Endothelial cell of umbilical vein (primary cell): ENCODE results near the gene KIAA1217. TPM values are rescaled to one million over a fixed set of nuclear protein-coding genes. Genes with fewer than 3 reads are reported as not detected.

ENCODE experiments used
- BruUV-seq: library from RNA; stranded (reverse); fragments of 400-500 nt; replicated peaks from 2 replicates; lab custom pipeline; 2021; lab: Mats Ljungman, UMichigan
- CTCF ChIA-PET: fragments of 300-600, 350-600 bp; sonication (Branson Sonifier 250); formaldehyde crosslinking; loops from one replicate; lab custom pipeline; 2021; ENCODE audit warnings: antibody characterized with exemption, inconsistent platforms; lab: Charles Lee
- POLR2A ChIA-PET: fragments of 300-600, 350-600 bp; sonication (Branson Sonifier 250); formaldehyde crosslinking; loops from one replicate; lab custom pipeline; 2021; ENCODE audit warnings: antibody characterized with exemption, inconsistent platforms; lab: Charles Lee
- DNase-seq: peaks from one replicate; pipeline ENCODE4 v3.0.0-alpha.2; 2011; ENCODE audit warnings: low read depth, low spot score
- FAIRE-seq: peaks from 2 replicates; lab custom pipeline; 2011; peaks lifted over from hg19 to GRCh38; lab: Jason Lieb, UNC
- H2AFZ ChIP-seq: 2 replicates; pipeline ENCODE4 v1.6.0; 2012; ENCODE audit warnings: low read depth, low read length, control low read depth, inconsistent platforms
- H3K27ac ChIP-seq: 2 replicates; pipeline ENCODE4 v1.5.1; 2011; ENCODE audit warnings: low read depth, mild to moderate bottlenecking, control low read depth, low read length, moderate library complexity; ENCODE audit not compliant: insufficient read depth
- H3K27me3 ChIP-seq, 2 experiments: 2 replicates each; pipeline versions ENCODE4 v1.6.0 to v1.6.1; 2011; ENCODE audit warnings: low read length in 2 of 2, mixed read lengths in 1 of 2; ENCODE audit not compliant: control insufficient read depth in 2 of 2, insufficient read depth in 2 of 2
- H3K36me3 ChIP-seq, 2 experiments: 2 replicates in 1 of 2; 3 replicates in 1 of 2; pipeline ENCODE4 v1.5.1; 2011; ENCODE audit warnings: low read length in 2 of 2, mild to moderate bottlenecking in 1 of 2, moderate library complexity in 1 of 2; ENCODE audit not compliant: control insufficient read depth in 2 of 2, insufficient read depth in 2 of 2; ENCODE audit errors: extremely low read depth in 1 of 2
- H3K4me1 ChIP-seq: 3 replicates; pipeline ENCODE4 v1.5.1; 2011; ENCODE audit warnings: mild to moderate bottlenecking, low read length; ENCODE audit not compliant: control insufficient read depth, insufficient read depth; ENCODE audit errors: extremely low read depth
- H3K4me2 ChIP-seq: 2 replicates; pipeline ENCODE4 v1.6.1; 2011; ENCODE audit warnings: low read length, control low read depth, mixed read lengths; ENCODE audit not compliant: insufficient read depth
- H3K4me3 ChIP-seq, 3 experiments: fragments of 200-600 bp in 1 of 3; sonication (generic), shearing (Covaris generic) in 1 of 3; replicated peaks in 1 of 3; 2 replicates each; pipeline ENCODE4 v1.5.1; 2011 to 2016; ENCODE audit warnings: control low read depth in 3 of 3, low read length in 3 of 3, mild to moderate bottlenecking in 2 of 3, inconsistent platforms in 1 of 3, low read depth in 1 of 3, moderate library complexity in 1 of 3; ENCODE audit not compliant: insufficient read depth in 1 of 3
- H3K79me2 ChIP-seq: 2 replicates; pipeline ENCODE4 v1.6.0; 2012; ENCODE audit warnings: low read length, inconsistent platforms; ENCODE audit not compliant: control insufficient read depth, insufficient read depth
- H3K9ac ChIP-seq: replicated peaks from 2 replicates; pipeline ENCODE3; 2011; ENCODE audit warnings: low read length, control low read depth; ENCODE audit not compliant: insufficient read depth; ENCODE audit errors: extremely low read depth
- H3K9me1 ChIP-seq: replicated peaks from 3 replicates; pipeline ENCODE4 v1.6.0; 2011; ENCODE audit warnings: mild to moderate bottlenecking, low read length; ENCODE audit not compliant: control insufficient read depth, insufficient read depth; ENCODE audit errors: extremely low read depth
- H3K9me3 ChIP-seq: replicated peaks from 2 replicates; pipeline ENCODE4 v1.5.1; 2012; ENCODE audit warnings: low read length, inconsistent platforms; ENCODE audit not compliant: control insufficient read depth, insufficient read depth
- H4K20me1 ChIP-seq: replicated peaks from 2 replicates; pipeline ENCODE3; 2011; ENCODE audit warnings: mild to moderate bottlenecking, low read length; ENCODE audit not compliant: control insufficient read depth, insufficient read depth; ENCODE audit errors: extremely low read depth
- EZH2 ChIP-seq: IDR thresholded peaks from 2 replicates; pipeline ENCODE4 v1.6.1; 2012; ENCODE audit warnings: borderline replicate concordance, low read depth, mild to moderate bottlenecking, moderate library complexity, low read length, inconsistent platforms; ENCODE audit not compliant: severe bottlenecking
- GATA2 ChIP-seq: IDR thresholded peaks from 2 replicates; pipeline ENCODE4 v1.7.0; 2011; ENCODE audit warnings: low read depth, mild to moderate bottlenecking, moderate library complexity, mixed read lengths, low read length; ENCODE audit not compliant: insufficient read length, insufficient read depth
- POLR2A ChIP-seq: IDR thresholded peaks from 2 replicates; pipeline ENCODE4 v1.6.1; 2012; ENCODE audit warnings: low read depth, mild to moderate bottlenecking, control low read depth, low read length
- POLR2AphosphoS5 ChIP-seq: IDR thresholded peaks from 2 replicates; pipeline ENCODE4 v1.6.1; 2012; ENCODE audit warnings: low read depth, mild to moderate bottlenecking, control low read depth, low read length, moderate library complexity; ENCODE audit not compliant: insufficient read depth
- dilution Hi-C: fragments of 300-500 bp; cut with MboI; formaldehyde crosslinking; loops from one replicate; pipeline ENCODE4 v1.15.0; 2019; ENCODE audit warnings: low sequenced_read_pairs; ENCODE audit not compliant: extremely low pct_ligation_motif_present
- intact Hi-C: fragments of 100-400 bp; cut with micrococcal nuclease; formaldehyde crosslinking; loops from one replicate; pipeline ENCODE4 v1.10.0; 2022
- polyA plus RNA-seq, 4 experiments: library from polyadenylated mRNA; depleted of rRNA in 3 of 4; stranded (reverse) in 3 of 4; unstranded in 1 of 4; fragments of >200 nt; gene quantifications; 2 replicates each; pipeline versions ENCODE4 v1.2.1 to v1.2.3, GENCODE V29; 2011 to 2012; ENCODE audit warnings: missing spikeins in 1 of 4
- total RNA-seq: library from RNA; stranded (reverse); gene quantifications from 2 replicates; pipeline ENCODE4 v1.2.3, GENCODE V29; 2021
- TF ChIP-seq, protein P1 (sequence below): IDR thresholded peaks from 2 replicates; pipeline ENCODE4 v1.6.1; 2011; ENCODE audit not compliant: insufficient read depth, insufficient read length

The KIAA1217 gene
- total and polyA plus RNA-seq, 2 donors (not counting 3 experiments of a cell fraction or from before 2014, with no cell fraction given): 0.83 to 10.3 TPM

DNA sequence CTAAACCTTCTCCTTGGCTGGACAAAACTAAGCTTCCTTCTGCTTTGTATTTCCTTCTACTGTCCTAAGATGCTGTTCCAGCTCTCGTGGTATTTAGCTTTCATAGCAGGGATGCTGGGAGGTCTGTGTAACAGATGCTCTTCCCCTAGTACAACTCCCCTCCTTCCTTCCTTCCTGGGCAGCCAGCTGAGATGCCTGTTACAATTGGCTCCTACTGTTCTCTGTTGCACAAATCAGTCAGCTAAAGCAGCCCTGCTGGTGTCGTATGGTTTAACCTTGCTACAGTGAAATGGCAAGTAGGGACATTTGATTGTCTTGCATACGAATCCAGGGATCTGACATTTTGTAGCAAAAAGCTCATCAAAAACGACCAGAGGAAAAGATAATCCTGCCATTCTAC is 371.0 kb downstream of the KIAA1217 start:
- no peaks in the 10 kb centered on the region for H4K20me1 ChIP-seq
- H3K9me1 ChIP-seq: no peaks in the 10 kb centered on the region
- no TSS peak for BruUV-seq
- intact Hi-C loops: no loop called here
- peaks cover 0 to 6% of the 10 kb centered on the region in 2 experiments for H3K36me3 ChIP-seq
- no peak for FAIRE-seq
- CTCF ChIA-PET: no interaction called here
- DNase-seq: no peak
- no peak overlapping the region for H3K27ac ChIP-seq
- H3K9me3 ChIP-seq: no peaks in the 10 kb centered on the region
- POLR2A ChIA-PET: no interaction called here
- TF ChIP-seq, protein P1, sequence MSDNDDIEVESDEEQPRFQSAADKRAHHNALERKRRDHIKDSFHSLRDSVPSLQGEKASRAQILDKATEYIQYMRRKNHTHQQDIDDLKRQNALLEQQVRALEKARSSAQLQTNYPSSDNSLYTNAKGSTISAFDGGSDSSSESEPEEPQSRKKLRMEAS: no peak
- no peak for TF ChIP-seq POLR2A
- H3K4me2 ChIP-seq: no peak overlapping the region
- H3K4me1 ChIP-seq: no peaks in the 10 kb centered on the region
- no peak overlapping the region for H3K4me3 ChIP-seq
- H3K27me3 ChIP-seq: no peaks in the 10 kb centered on the region
- H2AFZ ChIP-seq: no peak overlapping the region
- no peaks in the 10 kb centered on the region for H3K79me2 ChIP-seq
- H3K9ac ChIP-seq: no peak overlapping the region
- dilution Hi-C loops: no loop called here

DNA sequence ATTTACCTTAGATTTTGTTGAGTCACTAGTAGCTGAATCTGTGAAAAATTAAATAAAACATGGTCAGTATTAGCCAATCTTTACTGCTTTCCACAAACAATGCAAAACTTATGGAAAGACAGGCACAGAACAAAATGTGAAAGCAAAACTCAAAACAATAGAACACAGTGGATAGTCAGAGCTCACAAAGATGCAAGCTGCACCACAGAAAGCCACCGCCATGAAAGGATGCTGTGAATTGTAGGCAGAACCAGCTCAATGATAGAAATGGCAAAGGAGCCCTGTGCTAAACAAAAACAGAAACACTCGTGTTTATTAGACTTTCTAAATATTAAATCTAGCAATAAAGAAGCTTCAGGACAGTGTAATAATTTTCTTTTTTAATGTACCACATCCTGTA is 380.3 kb downstream of the KIAA1217 start:
- Histone ChIP-seq H3K9ac (no peak overlapping the region), H3K79me2 (no peaks in the 10 kb centered on the region), H3K4me2 (no peak overlapping the region), H3K27me3 (no peaks in the 10 kb centered on the region), H4K20me1 (no peaks in the 10 kb centered on the region), H3K9me3 (no peaks in the 10 kb centered on the region), H3K27ac (no peak overlapping the region), H2AFZ (no peak overlapping the region), H3K4me1 (no peaks in the 10 kb centered on the region), H3K4me3 (no peak overlapping the region), H3K36me3 (peaks cover 15 to 28% of the 10 kb centered on the region in 2 experiments), H3K9me1 (no peaks in the 10 kb centered on the region)
- dilution Hi-C loops (no loop called here), intact Hi-C loops (no loop called here)
- ChIA-PET POLR2A (no interaction called here), CTCF (no interaction called here)
- no peak for TF ChIP-seq POLR2AphosphoS5
- no peak for TF ChIP-seq EZH2
- no peak for TF ChIP-seq GATA2
- TF ChIP-seq POLR2A: no peak
- DNase-seq (no peak), FAIRE-seq (no peak)
- no TSS peak for BruUV-seq
